T-cell (primary cell): ENCODE data around the gene PGBD2. TPM values are rescaled to one million over a fixed set of nuclear protein-coding genes. Genes with fewer than 3 reads are reported as not detected.

ENCODE experiments used
- ATAC-seq, 4 experiments: fragments of 200-7000 bp in 3 of 4; fragments of 150-1000 bp in 1 of 4; cut with Tn5 transposase; replicated peaks in 1 of 4; 1 replicate in 3 of 4; 2 replicates in 1 of 4; pipeline ENCODE4 v1.10.0; 2021; ENCODE audit warnings: moderate library complexity in 3 of 4, mild to moderate bottlenecking in 2 of 4, moderate number of reproducible peaks in 1 of 4
- CTCF ChIA-PET, 2 donors: fragments of 300-600 bp; sonication (Branson Sonifier 250); formaldehyde crosslinking; loops; one replicate each; lab custom pipeline; 2022; ENCODE audit warnings: antibody characterized with exemption in 2 of 2; lab: Charles Lee
- POLR2A ChIA-PET, 2 donors: fragments of 300-600 bp; sonication (Branson Sonifier 250); formaldehyde crosslinking; loops; one replicate each; lab custom pipeline; 2022; ENCODE audit warnings: antibody characterized with exemption in 2 of 2; lab: Charles Lee
- DNase-seq, 35 experiments: peaks; one replicate each; pipeline versions ENCODE4 v3.0.0 to v3.0.0-alpha.2; 2013 to 2023
- H3K27ac ChIP-seq: one replicate; pipeline ENCODE4 v1.5.1; 2013; ENCODE audit warnings: low read length
- H3K27me3 ChIP-seq, 2 experiments: replicated peaks in 1 of 2; 1 replicate in 1 of 2; 2 replicates in 1 of 2; pipeline versions ENCODE4 v1.6.1 to v1.7.0; 2013; ENCODE audit warnings: low read length in 1 of 2, mixed read lengths in 1 of 2; ENCODE audit not compliant: control insufficient read depth in 2 of 2, insufficient read depth in 2 of 2; ENCODE audit errors: extremely low read depth in 1 of 2
- H3K36me3 ChIP-seq, 2 donors: 1 replicate in 1 of 2; 2 replicates in 1 of 2; pipeline versions ENCODE4 v1.6.1 to v1.7.0; 2013; ENCODE audit warnings: low read length in 1 of 2; ENCODE audit not compliant: control insufficient read depth in 2 of 2, insufficient read depth in 1 of 2; ENCODE audit errors: extremely low read depth in 1 of 2
- H3K4me1 ChIP-seq, 2 experiments: 1 replicate in 1 of 2; 2 replicates in 1 of 2; pipeline versions ENCODE4 v1.6.1 to v1.7.0; 2013; ENCODE audit warnings: low read length in 2 of 2, mixed read lengths in 1 of 2; ENCODE audit not compliant: insufficient read depth in 2 of 2, control insufficient read depth in 1 of 2; ENCODE audit errors: extremely low read depth in 1 of 2
- H3K4me3 ChIP-seq, 2 donors: 1 replicate in 1 of 2; 2 replicates in 1 of 2; pipeline versions ENCODE4 v1.5.1 to v1.7.0; 2013; ENCODE audit warnings: mild to moderate bottlenecking in 2 of 2, low read length in 1 of 2, moderate library complexity in 1 of 2; ENCODE audit not compliant: control insufficient read depth in 1 of 2; ENCODE audit errors: extremely low read depth in 1 of 2
- H3K9me3 ChIP-seq: 2 replicates; pipeline ENCODE4 v1.7.0; 2013
- H3K27ac Mint-ChIP-seq, 2 donors: one replicate each; pipeline ENCODE4 v1.8.0; 2020 to 2021; ENCODE audit warnings: mild to moderate bottlenecking in 2 of 2, mixed read lengths in 2 of 2
- H3K27me3 Mint-ChIP-seq, 2 donors: one replicate each; pipeline ENCODE4 v1.8.0; 2021 to 2022; ENCODE audit warnings: mixed read lengths in 2 of 2
- H3K36me3 Mint-ChIP-seq: one replicate; pipeline ENCODE4 v1.8.0; 2021; ENCODE audit warnings: mixed read lengths
- H3K4me1 Mint-ChIP-seq, 3 donors: one replicate each; pipeline ENCODE4 v1.8.0; 2020 to 2022; ENCODE audit warnings: mixed read lengths in 3 of 3, mild to moderate bottlenecking in 1 of 3
- H3K4me3 Mint-ChIP-seq, 3 donors: one replicate each; pipeline ENCODE4 v1.8.0; 2020 to 2022; ENCODE audit warnings: mild to moderate bottlenecking in 3 of 3, mixed read lengths in 3 of 3, moderate library complexity in 3 of 3
- H3K9me3 Mint-ChIP-seq, 3 donors: one replicate each; pipeline ENCODE4 v1.8.0; 2020 to 2022; ENCODE audit warnings: mixed read lengths in 3 of 3
- WGBS: methylation state at CpG from one replicate; pipeline ENCODE4 v1.1.5; 2013; ENCODE audit warnings: missing lambda C conversion rate; ENCODE audit not compliant: insufficient coverage; 5-methylcytosine and 5-hydroxymethylcytosine counted together
- total RNA-seq, 35 experiments: library from RNA in 6 of 35; stranded (reverse) in 6 of 35; fragments of 120-200 nt in 1 of 35; gene quantifications; one replicate each; pipeline versions ENCODE4 v1.2.1 to v1.2.4 and lab custom pipeline; 2013 to 2026

PGBD2 gene
- total RNA-seq, 5 donors from 2014 or later (not counting 1 experiment from before 2014, with no cell fraction given) = 5.0 to 15.8 (median 11.4) TPM

- Histone ChIP-seq H3K4me3 (peak within 1 kb of the TSS; percentile 72 to 73), H3K27ac (peak within 1 kb of the TSS; percentile 88), H3K9me3 (no peaks in the 10 kb centered on the region), H3K27me3 (no peaks in the 10 kb centered on the region), H3K4me1 (peaks cover 21 to 61% of the 10 kb centered on the region in 2 experiments), H3K36me3 (peaks cover 0 to 3% of the 10 kb centered on the region in 2 donors)
- H3K27ac Mint-ChIP-seq = peak within 1 kb of the TSS; percentile 96 to 98
- DNase-seq (peak; percentile 94 to 98 (median 97)), ATAC-seq (peak; percentile 86 to 89 (median 87))
- peak within 1 kb of the TSS; percentile 87 to 93 (median 93) for H3K4me3 Mint-ChIP-seq
- no peaks in the 10 kb centered on the region for H3K36me3 Mint-ChIP-seq
- no peaks in the 10 kb centered on the region for H3K9me3 Mint-ChIP-seq
- peaks cover 58 to 66% (median 61%) of the 10 kb centered on the region in 3 donors for H3K4me1 Mint-ChIP-seq
- no peaks in the 10 kb centered on the region for H3K27me3 Mint-ChIP-seq
- WGBS = 14% methylated on average over 41 of the region's 62 CpGs
- POLR2A ChIA-PET = interaction anchor here (0.6 to 1.1 kb wide), 5 partner anchors 15 to 22 kb away, joined by 3 to 6 read pairs (median 3); partner anchors contain the start of gene ZNF672 (in 1 of the 2)
- CTCF ChIA-PET = interaction anchor here (0.7 to 2.0 kb wide), 7 partner anchors 20 to 945 kb away, joined by 3 to 19 read pairs (median 5); partner anchors contain the start of genes PGBD2 (in 1 of the 2), SH3BP5L (in 1 of the 2) and ZNF672 (in 1 of the 2)
Measured at GRCh38 chr1:248858891-248859889, 46.8 kb upstream of the PGBD2 start, which contains the start of gene ZNF692. Gene ZNF692, minus strand, starts transcription at chr1:248859085. Its CDS starts 776 bp downstream, at chr1:248858309.

GRCh38 chr1:248860007-248860406, 46.0 kb upstream of the PGBD2 start:
- peaks cover 61 to 71% (median 70%) of the 10 kb centered on the region in 3 donors for H3K4me1 Mint-ChIP-seq
- H3K27ac ChIP-seq = no peak overlapping the region
- ChIA-PET CTCF (interaction anchor here in 1 of 2 donors (1.4 to 2.0 kb wide), 2 partner anchors 34 to 46 kb away, joined by 6 to 9 read pairs; partner anchors contain the start of genes PGBD2 and SH3BP5L), POLR2A (interaction anchor here in 1 of 2 donors (0.9 kb wide), 1 partner anchor 14 kb away, joined by 4 read pairs; no protein-coding TSS in a partner anchor)
- ATAC-seq (no peak), DNase-seq (no peak)
- peak overlapping the region; percentile 96 to 98 for H3K27ac Mint-ChIP-seq
- H3K4me3 ChIP-seq = no peak overlapping the region
- 92% methylated on average over 4 of the region's 4 CpGs for WGBS
- no peaks in the 10 kb centered on the region for H3K36me3 Mint-ChIP-seq
- no peaks in the 10 kb centered on the region for H3K9me3 Mint-ChIP-seq
- peaks cover 20 to 53% of the 10 kb centered on the region in 2 experiments for H3K4me1 ChIP-seq
- peaks cover 0 to 3% of the 10 kb centered on the region in 2 donors for H3K36me3 ChIP-seq
- no peaks in the 10 kb centered on the region for H3K27me3 Mint-ChIP-seq
- peak overlapping the region; percentile 87 to 93 (median 93) for H3K4me3 Mint-ChIP-seq
- H3K27me3 ChIP-seq = no peaks in the 10 kb centered on the region
- no peaks in the 10 kb centered on the region for H3K9me3 ChIP-seq

GRCh38 chr1:248861616-248862015, 44.4 kb upstream of the PGBD2 start:
- ATAC-seq (no peak), DNase-seq (no peak)
- Mint-ChIP-seq H3K27ac (no peak overlapping the region), H3K4me3 (no peak overlapping the region), H3K36me3 (no peaks in the 10 kb centered on the region), H3K27me3 (no peaks in the 10 kb centered on the region), H3K4me1 (peaks cover 54 to 68% (median 64%) of the 10 kb centered on the region in 3 donors), H3K9me3 (no peaks in the 10 kb centered on the region)
- Histone ChIP-seq H3K4me1 (peaks cover 20 to 41% of the 10 kb centered on the region in 2 experiments), H3K27me3 (no peaks in the 10 kb centered on the region), H3K36me3 (no peaks in the 10 kb centered on the region), H3K27ac (no peak overlapping the region), H3K9me3 (no peaks in the 10 kb centered on the region), H3K4me3 (no peak overlapping the region)
- CTCF ChIA-PET = interaction anchor here in 1 of 2 donors (1.0 kb wide), 1 partner anchor 45 kb away, joined by 3 read pairs; no protein-coding TSS in a partner anchor
- no CpG with 5 or more reads among the region's 2 CpGs for WGBS
- POLR2A ChIA-PET = interaction anchor here (0.6 to 0.8 kb wide), 3 partner anchors 23 to 55 kb away, joined by 4 to 9 read pairs (median 4); no protein-coding TSS in a partner anchor

- 28% methylated on average over 3 of the region's 4 CpGs for WGBS
Measured at GRCh38 chr1:248862695-248862997, 43.4 kb upstream of the PGBD2 start.

GRCh38 chr1:248862998-248863881, 42.8 kb upstream of the PGBD2 start:
- POLR2A ChIA-PET = no interaction called here
- Mint-ChIP-seq H3K36me3 (no peaks in the 10 kb centered on the region), H3K9me3 (no peaks in the 10 kb centered on the region), H3K27ac (peak overlapping the region; percentile 93), H3K4me1 (peaks cover 40 to 56% (median 49%) of the 10 kb centered on the region in 3 donors), H3K27me3 (no peaks in the 10 kb centered on the region), H3K4me3 (peak overlapping the region; percentile 86 to 89 (median 88))
- Histone ChIP-seq H3K4me1 (peaks cover 14 to 27% of the 10 kb centered on the region in 2 experiments), H3K36me3 (no peaks in the 10 kb centered on the region), H3K9me3 (no peaks in the 10 kb centered on the region), H3K27ac (peak overlapping the region; percentile 67), H3K4me3 (peak overlapping the region; percentile 78 to 90), H3K27me3 (peaks cover 0 to 5% of the 10 kb centered on the region in 2 experiments)
- CTCF ChIA-PET = no interaction called here
- 21% methylated on average over 46 of the region's 46 CpGs for WGBS
- DNase-seq (peak; percentile 41 to 83 (median 69)), ATAC-seq (peak; percentile 63 to 68 (median 66))

More at GRCh38 chr1:248862695-248862997, 43.4 kb upstream of the PGBD2 start:
- Mint-ChIP-seq H3K27ac (peak overlapping the region; percentile 83 to 93), H3K4me1 (peaks cover 46 to 58% (median 55%) of the 10 kb centered on the region in 3 donors), H3K36me3 (no peaks in the 10 kb centered on the region), H3K4me3 (peak overlapping the region; percentile 86 to 89 (median 88)), H3K27me3 (no peaks in the 10 kb centered on the region), H3K9me3 (no peaks in the 10 kb centered on the region)
- ChIA-PET CTCF (no interaction called here), POLR2A (no interaction called here)
- Histone ChIP-seq H3K4me1 (peaks cover 17 to 33% of the 10 kb centered on the region in 2 experiments), H3K4me3 (peak overlapping the region; percentile 78 to 90), H3K27me3 (peaks cover 0 to 5% of the 10 kb centered on the region in 2 experiments), H3K9me3 (no peaks in the 10 kb centered on the region), H3K36me3 (no peaks in the 10 kb centered on the region), H3K27ac (peak overlapping the region; percentile 67)
- ATAC-seq = peak; percentile 14 to 23 (median 16)
- peak in 1 of 35 experiments; percentile 12 for DNase-seq
